ENCODE measurements around the gene UBE2QL1.

The UBE2QL1 gene

DNA sequence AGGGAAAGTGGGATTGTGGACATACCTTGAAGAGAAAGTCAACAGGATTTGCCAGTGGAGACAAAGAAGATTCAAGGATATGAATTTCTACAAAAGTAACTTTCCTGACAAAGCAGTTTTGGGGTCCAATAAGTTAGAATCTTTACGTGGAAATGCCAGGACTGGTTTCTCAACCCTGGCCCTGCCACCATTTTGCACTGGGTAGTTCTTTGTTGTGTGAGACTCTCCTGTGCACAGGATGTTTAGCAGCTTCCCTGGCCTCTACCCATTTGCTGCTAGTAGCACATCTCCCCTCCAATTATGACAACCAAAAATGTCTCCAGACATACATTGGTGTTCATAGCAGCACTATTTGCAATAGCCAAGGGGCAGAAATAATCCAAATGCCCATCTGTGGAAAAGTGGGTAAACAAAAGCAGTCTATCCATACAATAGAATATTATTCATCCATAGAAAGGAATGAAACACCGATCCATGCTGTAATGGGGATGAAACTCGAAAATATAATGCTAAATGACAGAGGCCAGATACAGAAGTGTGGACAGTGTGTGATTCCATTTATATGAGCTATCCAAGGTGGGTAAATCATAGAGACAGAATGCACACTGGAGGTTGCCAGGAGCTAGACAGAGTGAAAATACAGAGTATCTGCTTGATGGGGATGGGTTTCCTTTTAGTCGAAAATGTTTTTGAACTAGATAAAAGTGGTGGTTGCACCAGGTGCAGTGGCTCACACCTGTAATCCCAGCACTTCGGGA is 92.8 kb downstream of the UBE2QL1 start:
- no peak for DNase-seq

DNA sequence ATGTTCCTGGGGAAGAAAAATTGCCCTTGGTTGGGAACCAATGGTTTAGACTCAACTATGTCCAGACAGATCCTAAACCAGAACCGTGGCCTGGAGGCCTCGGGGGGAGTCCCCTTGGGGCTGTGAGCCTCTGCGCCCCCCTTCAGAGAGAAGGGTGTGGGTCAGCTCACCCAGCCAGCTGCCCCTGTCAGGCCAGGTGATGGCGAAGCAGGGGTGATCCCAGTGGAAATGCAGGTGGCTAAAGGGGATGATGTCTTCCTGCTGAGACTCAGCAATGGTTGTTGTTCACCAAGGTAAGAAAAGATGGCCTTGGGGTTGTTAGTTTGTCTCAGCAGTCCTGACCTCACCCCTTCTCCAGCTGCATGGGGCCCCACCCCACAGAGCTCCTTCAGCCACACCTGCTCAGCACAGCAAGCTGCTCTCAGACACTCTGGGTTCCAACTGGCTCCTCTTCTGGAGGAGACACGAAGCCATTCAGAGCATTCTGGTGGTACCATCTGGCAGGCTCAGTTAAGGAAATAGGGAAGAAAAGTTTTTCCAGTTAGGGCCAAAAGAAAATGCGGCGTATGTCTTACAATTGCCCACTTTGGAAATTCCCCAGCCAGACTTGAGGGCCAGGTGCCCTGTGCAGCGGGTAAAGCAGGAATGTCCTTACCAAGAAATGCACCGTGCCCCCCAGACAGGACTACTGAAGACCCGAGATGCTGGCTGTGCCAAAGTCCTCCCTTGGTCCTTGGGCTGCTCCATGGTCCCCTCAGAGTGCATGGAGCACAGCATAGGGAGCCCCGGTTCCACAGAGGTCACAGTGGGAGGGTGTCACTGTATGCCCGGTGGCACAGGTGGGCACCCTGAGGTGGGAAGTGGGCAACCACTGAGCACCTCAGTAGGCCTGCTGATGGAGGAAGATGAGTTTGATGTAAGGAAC is 94.0 kb downstream of the UBE2QL1 start:
- DNase-seq, result no peak

DNA sequence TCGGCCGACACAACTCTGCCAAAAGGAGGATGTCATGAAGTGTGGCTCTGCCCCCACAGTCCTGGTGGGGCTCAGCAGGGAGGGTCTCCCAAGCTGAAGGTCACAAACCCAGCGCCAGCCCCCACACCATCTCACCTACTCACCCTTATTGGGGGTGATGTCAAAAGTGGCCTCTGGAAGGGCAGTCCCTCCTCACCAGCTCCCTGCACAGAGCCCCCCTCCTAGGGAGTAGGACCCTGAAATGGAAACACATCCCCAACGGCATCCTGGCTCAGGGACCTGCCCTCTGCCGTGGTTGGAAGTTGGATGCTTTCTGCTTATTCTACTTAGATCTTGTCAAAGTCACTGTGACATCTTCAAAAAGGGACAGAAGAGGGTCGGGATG is 94.7 kb downstream of the UBE2QL1 start:
- no peak for DNase-seq

- no peak for DNase-seq
Observed at GRCh38 chr5:6543830-6544560, 95.3 kb downstream of the UBE2QL1 start.
